Effector CD8-positive, alpha-beta T cell (primary cell): ENCODE data around the gene UMOD.

ENCODE experiments used
- DNase-seq: peaks from one replicate; lab custom pipeline; 2025; lab: John Stamatoyannopoulos, UW

Gene UMOD

GRCh38 chr16:20364051-20364450 is 11.5 kb upstream of the UMOD start:
- DNase-seq: no peak

GRCh38 chr16:20363191-20363590 is 10.7 kb upstream of the UMOD start:
- no peak for DNase-seq

GRCh38 chr16:20359997-20360396 is 7.5 kb upstream of the UMOD start:
- no peak for DNase-seq

- no peak for DNase-seq
Observed at GRCh38 chr16:20355114-20355782, 2.7 kb upstream of the UMOD start.

- DNase-seq: no peak
Observed at GRCh38 chr16:20353379-20353778, 864 bp upstream of the UMOD start.

- DNase-seq: no peak
Observed at GRCh38 chr16:20349615-20350014, 2.9 kb downstream of the UMOD start.

- no peak for DNase-seq
Observed at GRCh38 chr16:20348365-20349185, 3.9 kb downstream of the UMOD start.

- no peak for DNase-seq
Observed at GRCh38 chr16:20347666-20348364, 4.7 kb downstream of the UMOD start.

GRCh38 chr16:20344611-20345010 is 7.9 kb downstream of the UMOD start:
- no peak for DNase-seq

- no peak for DNase-seq
Observed at GRCh38 chr16:20339744-20340143, 12.8 kb downstream of the UMOD start.

- no peak for DNase-seq
Observed at GRCh38 chr16:20336955-20337354, 15.6 kb downstream of the UMOD start.

- no peak for DNase-seq
Observed at GRCh38 chr16:20334396-20334795, 18.1 kb downstream of the UMOD start.

- no peak for DNase-seq
Observed at GRCh38 chr16:20333120-20333519, 19.4 kb downstream of the UMOD start.

- DNase-seq: no peak
Observed at GRCh38 chr16:20332411-20332810, 20.1 kb downstream of the UMOD start.

- no peak for DNase-seq
Observed at GRCh38 chr16:20331635-20332034, 20.9 kb downstream of the UMOD start.

- DNase-seq: no peak
Observed at GRCh38 chr16:20329392-20330138, 22.9 kb downstream of the UMOD start.

GRCh38 chr16:20327444-20328041 is 25.0 kb downstream of the UMOD start, which contains the start of gene GP2:
Gene GP2, minus strand, starts transcription at chr16:20327513. Its CDS starts 1,082 bp downstream, at chr16:20326431.
- DNase-seq: no peak

GRCh38 chr16:20326321-20326720 is 26.2 kb downstream of the UMOD start:
- DNase-seq: no peak

GRCh38 chr16:20325005-20325404 is 27.5 kb downstream of the UMOD start:
- DNase-seq: no peak

- no peak for DNase-seq
Observed at GRCh38 chr16:20323591-20324117, 28.9 kb downstream of the UMOD start.

- DNase-seq: no peak
Observed at GRCh38 chr16:20322696-20323095, 29.8 kb downstream of the UMOD start.
